Caki2 (cell line): Measurements from ENCODE around the gene STRA6. TPM values are rescaled to one million over a fixed set of nuclear protein-coding genes. Genes with fewer than 3 reads are reported as not detected.

ENCODE experiments used
- DNase-seq: peaks from one replicate; pipeline ENCODE4 v3.0.0-alpha.2; 2015; ENCODE audit warnings: low read depth
- in situ Hi-C: cut with HindIII; loops from 2 replicates; pipeline ENCODE4 v1.10.0; 2016; ENCODE audit warnings: low sequenced_read_pairs, low pct_unique_long_range_greater_than_20kb, mixed read lengths
- total RNA-seq: library from RNA; depleted of rRNA; stranded (reverse); fragments of >200 nt; shearing (Covaris generic); gene quantifications from 2 replicates; pipeline ENCODE4 v1.2.3, GENCODE V29; 2014; ENCODE audit warnings: low replicate concordance; rRNA removed

The STRA6 gene
- total RNA-seq, 1 experiment from 2014 or later = 17.7 TPM

GRCh38 chr15:74129586-74130154 lies 72.9 kb downstream of the STRA6 start:
- DNase-seq = no peak
- in situ Hi-C loops = no loop called here

Other genes starting within 250 kb of the STRA6 start
- gene STOML1, start 210.5 kb downstream of the STRA6 start, total RNA-seq = 24.1 and 33.0 TPM in 2 replicates
- gene PML, start 208.1 kb downstream of the STRA6 start, total RNA-seq = 20.6 and 22.2 TPM in 2 replicates
- 1.0 TPM in 1 of 2 replicates, not detected in the other for gene GOLGA6A, start 120.2 kb downstream of the STRA6 start, total RNA-seq
- 0.23 and 1.4 TPM in 2 replicates for gene ISLR2, start 72.2 kb downstream of the STRA6 start, total RNA-seq
- not detected in 2 replicates for gene ISLR, start 29.1 kb downstream of the STRA6 start, total RNA-seq
- gene CCDC33, start 33.5 kb upstream of the STRA6 start, total RNA-seq = 0.84 and 2.6 TPM in 2 replicates
- gene CYP11A1, start 164.9 kb upstream of the STRA6 start, total RNA-seq = not detected in 2 replicates
- 0.96 and 3.8 TPM in 2 replicates for gene SEMA7A, start 231.2 kb upstream of the STRA6 start, total RNA-seq